GM12801 (cell line): ENCODE data around the gene RACK1.

Experiments
- TF ChIP-seq, protein P1 (sequence below): IDR thresholded peaks from one replicate; pipeline ENCODE4 v1.5.1; 2011; ENCODE audit warnings: control low read depth; ENCODE audit not compliant: insufficient read length; ENCODE audit errors: extremely low read depth

Gene RACK1

DNA sequence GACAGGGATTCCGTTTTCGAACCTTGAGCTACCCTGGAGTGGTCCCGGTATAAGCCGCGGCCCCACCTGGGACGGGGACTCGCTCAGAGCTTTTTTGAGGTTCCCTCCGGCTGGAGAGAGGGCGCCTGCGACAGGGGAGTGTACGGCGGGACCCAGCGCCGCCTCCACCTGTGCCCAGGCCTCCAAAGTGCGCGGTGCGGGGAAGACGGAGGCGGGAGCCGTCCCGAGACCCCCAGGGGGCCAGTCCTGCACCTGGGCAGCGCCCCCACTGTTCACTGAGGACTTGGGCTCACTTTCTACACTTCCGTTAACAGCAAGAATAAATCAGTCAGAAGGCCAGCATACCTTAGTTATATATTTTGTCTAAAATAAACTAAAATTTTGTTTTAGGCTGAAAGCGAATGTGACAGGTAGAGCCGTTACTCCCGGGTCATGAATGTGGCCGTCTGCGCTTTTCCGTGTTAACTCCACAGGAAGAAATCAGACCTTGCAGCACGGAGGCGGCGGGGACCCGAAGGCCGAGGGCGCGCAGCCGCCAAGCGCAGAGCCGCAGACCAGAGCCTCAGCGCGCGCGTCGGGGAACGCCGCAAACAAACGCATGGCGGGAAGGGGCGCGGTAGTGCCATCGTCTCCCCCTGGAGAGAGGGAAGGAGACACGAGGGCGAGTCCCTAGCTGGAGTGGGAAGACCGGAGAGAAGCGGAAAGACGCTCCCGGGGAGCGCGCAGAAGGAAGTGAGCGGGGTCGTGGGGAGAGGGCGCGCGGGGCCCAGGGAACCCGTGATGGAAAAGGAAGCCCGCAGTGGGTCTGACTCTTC lies 52.8 kb downstream of the RACK1 start:
- TF ChIP-seq, protein P1, sequence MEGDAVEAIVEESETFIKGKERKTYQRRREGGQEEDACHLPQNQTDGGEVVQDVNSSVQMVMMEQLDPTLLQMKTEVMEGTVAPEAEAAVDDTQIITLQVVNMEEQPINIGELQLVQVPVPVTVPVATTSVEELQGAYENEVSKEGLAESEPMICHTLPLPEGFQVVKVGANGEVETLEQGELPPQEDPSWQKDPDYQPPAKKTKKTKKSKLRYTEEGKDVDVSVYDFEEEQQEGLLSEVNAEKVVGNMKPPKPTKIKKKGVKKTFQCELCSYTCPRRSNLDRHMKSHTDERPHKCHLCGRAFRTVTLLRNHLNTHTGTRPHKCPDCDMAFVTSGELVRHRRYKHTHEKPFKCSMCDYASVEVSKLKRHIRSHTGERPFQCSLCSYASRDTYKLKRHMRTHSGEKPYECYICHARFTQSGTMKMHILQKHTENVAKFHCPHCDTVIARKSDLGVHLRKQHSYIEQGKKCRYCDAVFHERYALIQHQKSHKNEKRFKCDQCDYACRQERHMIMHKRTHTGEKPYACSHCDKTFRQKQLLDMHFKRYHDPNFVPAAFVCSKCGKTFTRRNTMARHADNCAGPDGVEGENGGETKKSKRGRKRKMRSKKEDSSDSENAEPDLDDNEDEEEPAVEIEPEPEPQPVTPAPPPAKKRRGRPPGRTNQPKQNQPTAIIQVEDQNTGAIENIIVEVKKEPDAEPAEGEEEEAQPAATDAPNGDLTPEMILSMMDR, result no peak

GRCh38 chr5:181189962-181190710 lies 53.6 kb downstream of the RACK1 start:
- TF ChIP-seq, protein P1, result no peak

DNA sequence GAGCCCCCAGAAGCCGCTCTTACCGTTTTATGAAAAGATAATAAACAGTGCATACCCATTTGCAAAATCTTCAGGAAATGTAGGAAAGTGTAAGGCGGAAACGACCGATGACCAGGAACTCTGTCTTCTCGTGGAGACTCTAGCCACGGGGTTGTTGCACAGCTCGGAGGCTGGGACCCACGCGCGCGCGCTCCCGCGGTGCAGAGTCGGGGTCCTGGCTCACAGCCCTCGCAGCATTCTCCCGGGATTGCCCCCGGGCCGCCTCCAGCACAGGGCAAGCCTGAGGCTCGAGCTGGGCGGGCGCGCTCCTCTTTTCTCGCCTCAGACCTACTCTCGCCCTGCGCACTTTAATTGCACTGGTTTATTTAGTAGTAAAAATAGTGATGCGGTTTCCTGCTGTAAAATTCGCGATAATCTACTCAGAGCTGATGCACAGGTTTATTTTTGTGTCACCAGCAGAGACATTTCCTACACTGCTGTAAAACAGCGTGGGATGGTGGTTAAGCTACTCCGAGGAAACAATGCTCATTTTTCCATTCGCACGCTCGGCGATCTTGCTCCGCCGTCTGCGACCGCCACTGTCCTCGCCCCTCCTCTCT lies 54.2 kb downstream of the RACK1 start:
- TF ChIP-seq, protein P1, result no peak

DNA sequence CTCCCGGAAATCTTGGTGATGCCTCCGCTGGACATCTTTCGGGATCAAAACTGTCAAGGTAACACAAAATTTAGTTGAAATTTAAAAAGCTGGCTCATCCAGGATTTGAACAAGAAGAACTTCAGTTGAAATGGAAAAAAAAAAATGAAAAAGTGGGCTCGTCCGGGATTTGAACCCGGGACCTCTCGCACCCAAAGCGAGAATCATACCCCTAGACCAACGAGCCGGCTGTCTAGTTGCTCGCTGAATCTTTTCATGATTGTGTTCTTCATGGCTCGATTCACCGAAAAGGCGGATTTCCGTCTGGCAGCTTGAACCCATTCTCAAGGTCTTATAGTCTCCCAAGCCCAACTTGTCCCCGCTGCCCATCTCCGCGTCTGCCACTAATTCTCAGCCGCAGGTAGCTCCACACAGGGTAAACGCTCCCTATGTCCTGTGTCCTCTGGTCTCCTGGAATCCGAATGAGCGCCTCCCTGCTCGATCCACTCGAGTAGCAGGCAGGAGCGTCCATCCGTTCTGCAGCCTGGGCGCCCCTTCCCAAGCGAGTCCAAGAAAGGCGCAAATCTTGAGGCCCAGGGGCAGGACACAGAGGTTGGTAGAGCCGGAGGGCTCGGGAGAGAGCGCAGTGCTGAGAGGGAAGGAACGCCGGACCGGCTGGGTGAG lies 54.9 kb downstream of the RACK1 start:
- TF ChIP-seq, protein P1, result no peak

GRCh38 chr5:181187500-181188213 lies 56.0 kb downstream of the RACK1 start:
- TF ChIP-seq, protein P1, result no peak

DNA sequence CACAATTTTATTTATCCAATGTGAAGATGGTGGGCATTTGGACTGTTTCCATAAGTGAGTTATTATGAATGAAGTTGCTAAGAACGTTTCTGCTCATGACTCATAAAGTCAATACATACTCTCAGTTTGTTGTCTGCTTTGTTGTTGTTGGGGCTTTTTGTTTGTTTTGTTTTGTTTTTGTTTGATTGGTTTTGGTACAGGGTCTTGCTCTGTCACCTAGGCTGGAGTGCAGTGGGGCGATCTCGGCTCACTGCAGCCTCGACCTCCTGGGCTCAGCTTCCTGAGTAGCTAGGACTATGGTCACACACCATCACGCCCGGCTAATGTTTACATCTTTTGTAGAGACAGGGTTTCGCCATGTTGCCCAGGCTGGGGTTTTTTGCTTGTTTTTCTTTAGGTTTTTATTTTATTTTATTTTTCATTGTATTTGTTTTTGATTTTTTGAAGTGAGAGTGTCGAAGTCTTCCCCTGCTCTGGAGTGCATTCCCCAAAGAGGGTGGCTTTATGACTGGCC lies 56.7 kb downstream of the RACK1 start:
- TF ChIP-seq, protein P1, result no peak
